GM23338 (cell line): ENCODE measurements around the gene IFNB1. TPM values are rescaled to one million over a fixed set of nuclear protein-coding genes. Genes with fewer than 3 reads are reported as not detected.
A peak's percentile ranks its signal among the peaks of the same experiment; 100 is the strongest.

Experiments used
- ATAC-seq: fragments of 200-7000 bp; cut with Tn5 transposase; 3 replicates; pipeline ENCODE4 v1.9.1; 2020
- DNase-seq: peaks from one replicate; pipeline ENCODE4 v3.0.0-alpha.2; 2015; ENCODE audit warnings: low spot score
- H2AFZ ChIP-seq: fragments of 200-600 bp; sonication (generic); 2 replicates; pipeline ENCODE4 v1.8.0; 2016; ENCODE audit warnings: antibody characterized with exemption, mild to moderate bottlenecking, moderate library complexity
- H3F3A ChIP-seq: fragments of 200-600 bp; sonication (generic); replicated peaks from 2 replicates; pipeline ENCODE4 v1.8.0; 2017; ENCODE audit warnings: antibody characterized with exemption, mixed run types, low read depth
- H3K27ac ChIP-seq: fragments of 200-600 bp; sonication (generic); 2 replicates; pipeline ENCODE4 v1.6.1; 2016; ENCODE audit warnings: low read depth
- H3K27me3 ChIP-seq: fragments of 200-600 bp; sonication (generic); 2 replicates; pipeline ENCODE4 v1.8.0; 2016; ENCODE audit warnings: mild to moderate bottlenecking, mixed run types, moderate library complexity; ENCODE audit not compliant: insufficient read depth
- H3K36me3 ChIP-seq: fragments of 200-600 bp; sonication (generic); 2 replicates; pipeline ENCODE4 v1.8.0; 2016; ENCODE audit warnings: mild to moderate bottlenecking; ENCODE audit not compliant: insufficient read depth
- H3K4me1 ChIP-seq: fragments of 200-600 bp; sonication (generic); 2 replicates; pipeline ENCODE4 v1.8.0; 2016; ENCODE audit warnings: mild to moderate bottlenecking, moderate library complexity; ENCODE audit not compliant: insufficient read depth
- H3K4me2 ChIP-seq: fragments of 200-600 bp; sonication (generic); 2 replicates; pipeline ENCODE4 v1.7.1; 2017; ENCODE audit warnings: mixed run types
- H3K4me3 ChIP-seq: fragments of 200-600 bp; sonication (generic); 2 replicates; pipeline ENCODE4 v1.6.1; 2016; ENCODE audit warnings: mixed run types
- H3K79me2 ChIP-seq: fragments of 200-600 bp; sonication (generic); replicated peaks from 2 replicates; pipeline ENCODE4 v1.8.0; 2017; ENCODE audit warnings: mild to moderate bottlenecking; ENCODE audit not compliant: insufficient read depth
- H3K9me2 ChIP-seq: fragments of 200-600 bp; sonication (generic); 2 replicates; pipeline ENCODE4 v1.8.0; 2017; ENCODE audit not compliant: insufficient read depth
- H4K20me1 ChIP-seq: fragments of 200-600 bp; sonication (generic); replicated peaks from 2 replicates; pipeline ENCODE4 v1.8.0; 2017; ENCODE audit warnings: mild to moderate bottlenecking; ENCODE audit not compliant: insufficient read depth
- H3K27ac Mint-ChIP-seq: 2 replicates; pipeline ENCODE4 v1.8.0; 2020; ENCODE audit warnings: inconsistent platforms, mild to moderate bottlenecking, moderate library complexity, mixed read lengths
- H3K27me3 Mint-ChIP-seq: 3 replicates; pipeline ENCODE4 v1.8.0; 2022; ENCODE audit warnings: low read depth, mild to moderate bottlenecking, moderate library complexity, mixed read lengths, inconsistent platforms; ENCODE audit not compliant: insufficient read depth, poor library complexity
- H3K36me3 Mint-ChIP-seq: 3 replicates; pipeline ENCODE4 v1.8.0; 2021; ENCODE audit warnings: low read depth, mild to moderate bottlenecking, inconsistent platforms, moderate library complexity, mixed read lengths
- H3K4me1 Mint-ChIP-seq: 3 replicates; pipeline ENCODE4 v1.8.0; 2020; ENCODE audit warnings: mild to moderate bottlenecking, inconsistent platforms, mixed read lengths
- H3K4me3 Mint-ChIP-seq: 3 replicates; pipeline ENCODE4 v1.8.0; 2021; ENCODE audit warnings: moderate library complexity, mild to moderate bottlenecking, inconsistent platforms, mixed read lengths
- H3K9me3 Mint-ChIP-seq: 3 replicates; pipeline ENCODE4 v1.8.0; 2020; ENCODE audit warnings: moderate library complexity, mild to moderate bottlenecking, inconsistent platforms, mixed read lengths
- CREB1 ChIP-seq: fragments of 250-450 bp; sonication (Bioruptor Pico); IDR thresholded peaks from 2 replicates; pipeline ENCODE4 v1.5.0; 2020; ENCODE audit warnings: low read depth, mild to moderate bottlenecking, moderate library complexity
- EZH2 ChIP-seq: fragments of 200-600 bp; sonication (generic); IDR thresholded peaks from one replicate; pipeline ENCODE4 v1.8.0; 2017; ENCODE audit warnings: antibody characterized with exemption, mild to moderate bottlenecking, low read depth; ENCODE audit not compliant: unreplicated experiment
- EZH2phosphoT487 ChIP-seq: fragments of 200-600 bp; sonication (generic); IDR thresholded peaks from one replicate; pipeline ENCODE4 v1.8.1; 2018; ENCODE audit warnings: antibody characterized with exemption; ENCODE audit not compliant: unreplicated experiment
- JUNB ChIP-seq: IDR thresholded peaks from one replicate; pipeline ENCODE4 v1.6.1; 2016; ENCODE audit warnings: antibody characterized with exemption; ENCODE audit not compliant: unreplicated experiment
- NANOG ChIP-seq: IDR thresholded peaks from 2 replicates; pipeline ENCODE4 v1.6.1; 2016; ENCODE audit warnings: antibody characterized with exemption, borderline replicate concordance
- POLR2AphosphoS5 ChIP-seq: IDR thresholded peaks from 2 replicates; pipeline ENCODE4 v1.6.1; 2016; ENCODE audit warnings: antibody characterized with exemption, low read depth
- STAT1 ChIP-seq: IDR thresholded peaks from one replicate; pipeline ENCODE4 v1.6.1; 2016; ENCODE audit warnings: antibody characterized with exemption; ENCODE audit not compliant: unreplicated experiment
- ZNF114 ChIP-seq: fragments of 250-450 bp; sonication (Bioruptor Pico); IDR thresholded peaks from 2 replicates; pipeline ENCODE4 v1.5.0; 2020; ENCODE audit warnings: mild to moderate bottlenecking, moderate library complexity
- ZNF331 ChIP-seq: fragments of 250-450 bp; sonication (Bioruptor Pico); IDR thresholded peaks from 2 replicates; pipeline ENCODE4 v1.5.0; 2020; ENCODE audit warnings: low read depth, mild to moderate bottlenecking, moderate library complexity
- polyA plus RNA-seq: library from polyadenylated mRNA; unstranded; fragments of >200 nt; fragmentation: Nextera tagmentation; extraction: Ambion mirVana; gene quantifications from 2 replicates; pipeline ENCODE4 v1.2.1, GENCODE V29; 2016
- total RNA-seq: library from RNA; depleted of rRNA; stranded (reverse); fragments of >200 nt; shearing (Covaris generic); gene quantifications from 2 replicates; pipeline ENCODE4 v1.2.3, GENCODE V29; 2014
- TF ChIP-seq, protein P1 (sequence below), 2 experiments: fragments of 200-600 bp in 1 of 2; sonication (generic) in 1 of 2; conservative IDR thresholded peaks; 2 replicates each; pipeline versions ENCODE4 v1.5.1 to v1.6.1; 2016 to 2017; ENCODE audit warnings: antibody characterized with exemption in 2 of 2, low read depth in 2 of 2, mild to moderate bottlenecking in 2 of 2, moderate library complexity in 1 of 2
- TF ChIP-seq, protein P2 (sequence below): IDR thresholded peaks from 2 replicates; pipeline ENCODE4 v1.6.1; 2016; ENCODE audit warnings: antibody characterized with exemption
- TF ChIP-seq, protein P3 (sequence below): fragments of 250-450 bp; sonication (Bioruptor Pico); IDR thresholded peaks from 2 replicates; pipeline ENCODE4 v1.5.0; 2020; ENCODE audit warnings: mild to moderate bottlenecking, moderate library complexity
- TF ChIP-seq, protein P4 (sequence below): IDR thresholded peaks from one replicate; pipeline ENCODE4 v1.6.1; 2018; ENCODE audit warnings: antibody characterized with exemption; ENCODE audit not compliant: unreplicated experiment

The IFNB1 gene
- total and polyA plus RNA-seq, 2 experiments from 2014 or later: not detected

DNA sequence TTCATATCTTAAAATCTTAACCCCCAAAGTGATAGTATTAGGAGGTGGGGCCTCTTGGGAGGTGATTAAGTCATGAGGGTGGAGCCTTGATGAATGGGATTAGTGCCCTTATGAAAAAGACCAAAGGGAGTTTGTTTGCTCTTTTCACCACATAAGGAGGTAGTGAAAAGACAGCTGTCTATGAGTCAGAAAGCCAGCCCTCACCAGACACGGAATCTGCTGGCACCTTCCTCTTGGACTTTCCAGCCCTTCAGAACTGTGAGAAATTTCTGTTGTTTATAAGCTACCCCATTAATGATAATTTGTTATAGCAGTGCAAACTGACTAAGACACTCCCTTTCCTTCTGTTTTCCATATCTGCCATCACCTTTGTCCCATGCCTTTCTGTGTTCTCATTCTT is 20.8 kb downstream of the IFNB1 start:
- Histone ChIP-seq H3K4me2 (no peak overlapping the region), H4K20me1 (no peaks in the 10 kb centered on the region), H3F3A (no peaks in the 10 kb centered on the region), H2AFZ (peak overlapping the region; percentile 39; the same call in 1 of the 2 replicates), H3K27me3 (no peaks in the 10 kb centered on the region), H3K79me2 (no peaks in the 10 kb centered on the region), H3K27ac (no peak overlapping the region), H3K9me2 (0 out of 2 replicates have a peak, but pooled peaks cover 2% of the 10 kb centered on the region), H3K36me3 (no peaks in the 10 kb centered on the region), H3K4me1 (no peaks in the 10 kb centered on the region), H3K4me3 (no peak overlapping the region)
- Mint-ChIP-seq H3K9me3 (no peaks in the 10 kb centered on the region), H3K27ac (no peak overlapping the region), H3K27me3 (peaks cover 2% of the 10 kb centered on the region), H3K4me3 (no peak overlapping the region), H3K36me3 (no peaks in the 10 kb centered on the region), H3K4me1 (peaks cover 3% of the 10 kb centered on the region; the same call in 2 of the 3 replicates)
- TF ChIP-seq NANOG (no peak), ZNF114 (no peak), JUNB (no peak), CREB1 (CRISPR knock-in tag) (no peak), STAT1 (no peak), POLR2AphosphoS5 (no peak), EZH2 (no peak), ZNF331 (CRISPR knock-in tag) (no peak), EZH2phosphoT487 (no peak)
- TF ChIP-seq, protein P1, sequence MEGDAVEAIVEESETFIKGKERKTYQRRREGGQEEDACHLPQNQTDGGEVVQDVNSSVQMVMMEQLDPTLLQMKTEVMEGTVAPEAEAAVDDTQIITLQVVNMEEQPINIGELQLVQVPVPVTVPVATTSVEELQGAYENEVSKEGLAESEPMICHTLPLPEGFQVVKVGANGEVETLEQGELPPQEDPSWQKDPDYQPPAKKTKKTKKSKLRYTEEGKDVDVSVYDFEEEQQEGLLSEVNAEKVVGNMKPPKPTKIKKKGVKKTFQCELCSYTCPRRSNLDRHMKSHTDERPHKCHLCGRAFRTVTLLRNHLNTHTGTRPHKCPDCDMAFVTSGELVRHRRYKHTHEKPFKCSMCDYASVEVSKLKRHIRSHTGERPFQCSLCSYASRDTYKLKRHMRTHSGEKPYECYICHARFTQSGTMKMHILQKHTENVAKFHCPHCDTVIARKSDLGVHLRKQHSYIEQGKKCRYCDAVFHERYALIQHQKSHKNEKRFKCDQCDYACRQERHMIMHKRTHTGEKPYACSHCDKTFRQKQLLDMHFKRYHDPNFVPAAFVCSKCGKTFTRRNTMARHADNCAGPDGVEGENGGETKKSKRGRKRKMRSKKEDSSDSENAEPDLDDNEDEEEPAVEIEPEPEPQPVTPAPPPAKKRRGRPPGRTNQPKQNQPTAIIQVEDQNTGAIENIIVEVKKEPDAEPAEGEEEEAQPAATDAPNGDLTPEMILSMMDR (conservative IDR thresholded peaks at IDR 0.05; ENCODE audit: low read depth in 2 of 2): no peak
- TF ChIP-seq, protein P2, sequence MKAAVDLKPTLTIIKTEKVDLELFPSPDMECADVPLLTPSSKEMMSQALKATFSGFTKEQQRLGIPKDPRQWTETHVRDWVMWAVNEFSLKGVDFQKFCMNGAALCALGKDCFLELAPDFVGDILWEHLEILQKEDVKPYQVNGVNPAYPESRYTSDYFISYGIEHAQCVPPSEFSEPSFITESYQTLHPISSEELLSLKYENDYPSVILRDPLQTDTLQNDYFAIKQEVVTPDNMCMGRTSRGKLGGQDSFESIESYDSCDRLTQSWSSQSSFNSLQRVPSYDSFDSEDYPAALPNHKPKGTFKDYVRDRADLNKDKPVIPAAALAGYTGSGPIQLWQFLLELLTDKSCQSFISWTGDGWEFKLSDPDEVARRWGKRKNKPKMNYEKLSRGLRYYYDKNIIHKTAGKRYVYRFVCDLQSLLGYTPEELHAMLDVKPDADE: no peak
- TF ChIP-seq, protein P3, sequence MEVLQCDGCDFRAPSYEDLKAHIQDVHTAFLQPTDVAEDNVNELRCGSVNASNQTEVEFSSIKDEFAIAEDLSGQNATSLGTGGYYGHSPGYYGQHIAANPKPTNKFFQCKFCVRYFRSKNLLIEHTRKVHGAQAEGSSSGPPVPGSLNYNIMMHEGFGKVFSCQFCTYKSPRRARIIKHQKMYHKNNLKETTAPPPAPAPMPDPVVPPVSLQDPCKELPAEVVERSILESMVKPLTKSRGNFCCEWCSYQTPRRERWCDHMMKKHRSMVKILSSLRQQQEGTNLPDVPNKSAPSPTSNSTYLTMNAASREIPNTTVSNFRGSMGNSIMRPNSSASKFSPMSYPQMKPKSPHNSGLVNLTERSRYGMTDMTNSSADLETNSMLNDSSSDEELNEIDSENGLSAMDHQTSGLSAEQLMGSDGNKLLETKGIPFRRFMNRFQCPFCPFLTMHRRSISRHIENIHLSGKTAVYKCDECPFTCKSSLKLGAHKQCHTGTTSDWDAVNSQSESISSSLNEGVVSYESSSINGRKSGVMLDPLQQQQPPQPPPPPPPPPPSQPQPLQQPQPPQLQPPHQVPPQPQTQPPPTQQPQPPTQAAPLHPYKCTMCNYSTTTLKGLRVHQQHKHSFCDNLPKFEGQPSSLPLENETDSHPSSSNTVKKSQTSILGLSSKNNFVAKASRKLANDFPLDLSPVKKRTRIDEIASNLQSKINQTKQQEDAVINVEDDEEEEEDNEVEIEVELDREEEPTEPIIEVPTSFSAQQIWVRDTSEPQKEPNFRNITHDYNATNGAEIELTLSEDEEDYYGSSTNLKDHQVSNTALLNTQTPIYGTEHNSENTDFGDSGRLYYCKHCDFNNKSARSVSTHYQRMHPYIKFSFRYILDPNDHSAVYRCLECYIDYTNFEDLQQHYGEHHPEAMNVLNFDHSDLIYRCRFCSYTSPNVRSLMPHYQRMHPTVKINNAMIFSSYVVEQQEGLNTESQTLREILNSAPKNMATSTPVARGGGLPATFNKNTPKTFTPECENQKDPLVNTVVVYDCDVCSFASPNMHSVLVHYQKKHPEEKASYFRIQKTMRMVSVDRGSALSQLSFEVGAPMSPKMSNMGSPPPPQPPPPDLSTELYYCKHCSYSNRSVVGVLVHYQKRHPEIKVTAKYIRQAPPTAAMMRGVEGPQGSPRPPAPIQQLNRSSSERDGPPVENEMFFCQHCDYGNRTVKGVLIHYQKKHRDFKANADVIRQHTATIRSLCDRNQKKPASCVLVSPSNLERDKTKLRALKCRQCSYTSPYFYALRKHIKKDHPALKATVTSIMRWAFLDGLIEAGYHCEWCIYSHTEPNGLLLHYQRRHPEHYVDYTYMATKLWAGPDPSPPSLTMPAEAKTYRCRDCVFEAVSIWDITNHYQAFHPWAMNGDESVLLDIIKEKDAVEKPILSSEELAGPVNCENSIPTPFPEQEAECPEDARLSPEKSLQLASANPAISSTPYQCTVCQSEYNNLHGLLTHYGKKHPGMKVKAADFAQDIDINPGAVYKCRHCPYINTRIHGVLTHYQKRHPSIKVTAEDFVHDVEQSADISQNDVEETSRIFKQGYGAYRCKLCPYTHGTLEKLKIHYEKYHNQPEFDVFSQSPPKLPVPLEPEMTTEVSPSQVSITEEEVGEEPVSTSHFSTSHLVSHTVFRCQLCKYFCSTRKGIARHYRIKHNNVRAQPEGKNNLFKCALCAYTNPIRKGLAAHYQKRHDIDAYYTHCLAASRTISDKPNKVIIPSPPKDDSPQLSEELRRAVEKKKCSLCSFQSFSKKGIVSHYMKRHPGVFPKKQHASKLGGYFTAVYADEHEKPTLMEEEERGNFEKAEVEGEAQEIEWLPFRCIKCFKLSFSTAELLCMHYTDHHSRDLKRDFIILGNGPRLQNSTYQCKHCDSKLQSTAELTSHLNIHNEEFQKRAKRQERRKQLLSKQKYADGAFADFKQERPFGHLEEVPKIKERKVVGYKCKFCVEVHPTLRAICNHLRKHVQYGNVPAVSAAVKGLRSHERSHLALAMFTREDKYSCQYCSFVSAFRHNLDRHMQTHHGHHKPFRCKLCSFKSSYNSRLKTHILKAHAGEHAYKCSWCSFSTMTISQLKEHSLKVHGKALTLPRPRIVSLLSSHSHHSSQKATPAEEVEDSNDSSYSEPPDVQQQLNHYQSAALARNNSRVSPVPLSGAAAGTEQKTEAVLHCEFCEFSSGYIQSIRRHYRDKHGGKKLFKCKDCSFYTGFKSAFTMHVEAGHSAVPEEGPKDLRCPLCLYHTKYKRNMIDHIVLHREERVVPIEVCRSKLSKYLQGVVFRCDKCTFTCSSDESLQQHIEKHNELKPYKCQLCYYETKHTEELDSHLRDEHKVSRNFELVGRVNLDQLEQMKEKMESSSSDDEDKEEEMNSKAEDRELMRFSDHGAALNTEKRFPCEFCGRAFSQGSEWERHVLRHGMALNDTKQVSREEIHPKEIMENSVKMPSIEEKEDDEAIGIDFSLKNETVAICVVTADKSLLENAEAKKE (CRISPR knock-in tag): no peak
- TF ChIP-seq, protein P4, sequence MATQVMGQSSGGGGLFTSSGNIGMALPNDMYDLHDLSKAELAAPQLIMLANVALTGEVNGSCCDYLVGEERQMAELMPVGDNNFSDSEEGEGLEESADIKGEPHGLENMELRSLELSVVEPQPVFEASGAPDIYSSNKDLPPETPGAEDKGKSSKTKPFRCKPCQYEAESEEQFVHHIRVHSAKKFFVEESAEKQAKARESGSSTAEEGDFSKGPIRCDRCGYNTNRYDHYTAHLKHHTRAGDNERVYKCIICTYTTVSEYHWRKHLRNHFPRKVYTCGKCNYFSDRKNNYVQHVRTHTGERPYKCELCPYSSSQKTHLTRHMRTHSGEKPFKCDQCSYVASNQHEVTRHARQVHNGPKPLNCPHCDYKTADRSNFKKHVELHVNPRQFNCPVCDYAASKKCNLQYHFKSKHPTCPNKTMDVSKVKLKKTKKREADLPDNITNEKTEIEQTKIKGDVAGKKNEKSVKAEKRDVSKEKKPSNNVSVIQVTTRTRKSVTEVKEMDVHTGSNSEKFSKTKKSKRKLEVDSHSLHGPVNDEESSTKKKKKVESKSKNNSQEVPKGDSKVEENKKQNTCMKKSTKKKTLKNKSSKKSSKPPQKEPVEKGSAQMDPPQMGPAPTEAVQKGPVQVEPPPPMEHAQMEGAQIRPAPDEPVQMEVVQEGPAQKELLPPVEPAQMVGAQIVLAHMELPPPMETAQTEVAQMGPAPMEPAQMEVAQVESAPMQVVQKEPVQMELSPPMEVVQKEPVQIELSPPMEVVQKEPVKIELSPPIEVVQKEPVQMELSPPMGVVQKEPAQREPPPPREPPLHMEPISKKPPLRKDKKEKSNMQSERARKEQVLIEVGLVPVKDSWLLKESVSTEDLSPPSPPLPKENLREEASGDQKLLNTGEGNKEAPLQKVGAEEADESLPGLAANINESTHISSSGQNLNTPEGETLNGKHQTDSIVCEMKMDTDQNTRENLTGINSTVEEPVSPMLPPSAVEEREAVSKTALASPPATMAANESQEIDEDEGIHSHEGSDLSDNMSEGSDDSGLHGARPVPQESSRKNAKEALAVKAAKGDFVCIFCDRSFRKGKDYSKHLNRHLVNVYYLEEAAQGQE: no peak
- DNase-seq (no peak), ATAC-seq (no peak)
